ENCODE data around the gene INPP5E. TPM values are rescaled to one million over a fixed set of nuclear protein-coding genes. Genes with fewer than 3 reads are reported as not detected.

Gene INPP5E
- total RNA-seq, 1 donor: 8.3 TPM

DNA sequence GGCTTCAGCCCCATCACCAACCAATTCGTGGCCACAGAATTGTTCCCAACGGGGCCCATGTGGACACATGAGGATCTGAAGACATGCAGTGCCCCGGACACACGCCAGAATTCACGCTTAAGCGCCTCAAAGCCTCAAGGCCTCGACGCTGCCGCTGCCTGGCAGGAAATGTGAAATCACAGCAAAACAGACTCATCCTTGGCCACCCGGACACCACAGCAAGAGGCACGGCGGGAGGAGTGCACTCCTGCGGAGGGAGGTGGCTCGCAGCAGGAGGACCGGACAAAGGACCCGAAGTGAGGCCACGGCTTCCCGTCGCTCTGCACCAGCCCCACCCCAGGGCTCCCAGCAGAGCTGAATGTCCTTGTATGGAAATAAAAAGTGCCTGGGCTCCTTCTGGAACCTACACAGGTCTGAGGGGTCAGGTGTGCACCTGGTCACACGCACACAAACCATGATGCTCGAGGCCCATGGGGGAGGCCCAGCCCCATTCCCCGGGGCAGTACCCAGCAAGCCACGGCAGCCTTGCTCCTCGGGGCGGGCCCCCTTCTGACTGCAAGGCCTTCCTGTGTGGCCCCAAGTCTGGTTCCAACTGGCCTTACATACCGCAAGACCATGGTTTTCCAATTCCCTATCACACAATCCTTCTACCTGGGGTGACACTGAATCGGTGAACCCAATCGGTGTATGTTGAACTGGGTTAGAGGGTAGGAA, 33.2 kb upstream of the INPP5E start:
- peaks cover 85% of the 10 kb centered on the region for H4K20me1 ChIP-seq (ENCODE audit: insufficient read depth, low read length)
- H3K36me3 ChIP-seq (ENCODE audit: insufficient read depth, low read length): peaks cover 97% of the 10 kb centered on the region
- H3K27ac ChIP-seq (ENCODE audit: low read depth, low read length): no peak overlapping the region
- H3K4me1 ChIP-seq (ENCODE audit: insufficient read depth, low read length): no peaks in the 10 kb centered on the region
- H3K27me3 ChIP-seq (ENCODE audit: insufficient read depth, low read length): no peaks in the 10 kb centered on the region
- no peaks in the 10 kb centered on the region for H3K9me3 ChIP-seq (ENCODE audit: low read depth, low read length)
- no peak overlapping the region for H3K4me3 ChIP-seq (ENCODE audit: insufficient read depth, low read length)
- DNase-seq (ENCODE audit: insufficient read length, low spot score, missing footprints): no peak
- no peak overlapping the region for H3K4me2 ChIP-seq (ENCODE audit: insufficient read depth, low read length)
- H3K79me2 ChIP-seq (ENCODE audit: insufficient read depth, low read length): peaks cover 98% of the 10 kb centered on the region
- no peak overlapping the region for H2AFZ ChIP-seq (ENCODE audit: low read length)
- TF ChIP-seq, protein P1, sequence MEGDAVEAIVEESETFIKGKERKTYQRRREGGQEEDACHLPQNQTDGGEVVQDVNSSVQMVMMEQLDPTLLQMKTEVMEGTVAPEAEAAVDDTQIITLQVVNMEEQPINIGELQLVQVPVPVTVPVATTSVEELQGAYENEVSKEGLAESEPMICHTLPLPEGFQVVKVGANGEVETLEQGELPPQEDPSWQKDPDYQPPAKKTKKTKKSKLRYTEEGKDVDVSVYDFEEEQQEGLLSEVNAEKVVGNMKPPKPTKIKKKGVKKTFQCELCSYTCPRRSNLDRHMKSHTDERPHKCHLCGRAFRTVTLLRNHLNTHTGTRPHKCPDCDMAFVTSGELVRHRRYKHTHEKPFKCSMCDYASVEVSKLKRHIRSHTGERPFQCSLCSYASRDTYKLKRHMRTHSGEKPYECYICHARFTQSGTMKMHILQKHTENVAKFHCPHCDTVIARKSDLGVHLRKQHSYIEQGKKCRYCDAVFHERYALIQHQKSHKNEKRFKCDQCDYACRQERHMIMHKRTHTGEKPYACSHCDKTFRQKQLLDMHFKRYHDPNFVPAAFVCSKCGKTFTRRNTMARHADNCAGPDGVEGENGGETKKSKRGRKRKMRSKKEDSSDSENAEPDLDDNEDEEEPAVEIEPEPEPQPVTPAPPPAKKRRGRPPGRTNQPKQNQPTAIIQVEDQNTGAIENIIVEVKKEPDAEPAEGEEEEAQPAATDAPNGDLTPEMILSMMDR (IDR thresholded peaks at IDR 0.05; ENCODE audit: extremely low read depth, low read depth, low read length): no peak

DNA sequence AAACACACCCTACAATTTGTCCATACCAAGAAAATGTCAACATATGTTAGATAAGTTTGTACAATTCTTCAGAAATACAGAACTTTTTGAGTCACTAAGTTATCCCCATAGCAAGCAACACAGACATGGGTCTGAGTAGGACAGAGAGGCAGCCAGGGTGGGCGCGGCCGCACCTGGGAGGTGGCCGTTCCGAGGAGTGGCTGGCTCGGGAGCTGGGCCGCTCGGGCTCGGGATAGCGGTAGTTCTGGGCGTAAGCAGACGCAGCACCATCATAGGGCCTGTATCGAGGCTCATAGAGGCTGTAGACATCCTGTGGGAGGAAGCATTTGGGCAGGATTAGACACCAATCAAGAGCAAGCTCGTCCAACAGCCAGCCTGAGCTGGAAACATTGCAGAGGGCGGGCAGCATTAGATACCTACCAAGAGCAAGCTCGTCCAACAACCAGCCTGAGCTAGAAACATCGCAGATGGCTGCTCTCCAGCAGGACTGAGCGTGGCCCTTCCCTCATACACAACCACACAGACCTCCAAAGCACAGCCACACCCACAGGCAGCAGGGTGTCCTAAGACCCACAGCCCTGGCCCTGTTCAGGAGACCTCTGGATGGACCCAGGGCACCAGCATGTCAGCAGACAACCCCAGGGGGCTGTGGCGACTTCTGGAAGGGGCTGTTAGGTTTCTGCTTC, 32.3 kb upstream of the INPP5E start:
- TF ChIP-seq, protein P1 (IDR thresholded peaks at IDR 0.05; ENCODE audit: extremely low read depth, low read depth, low read length): no peak
- peaks cover 78% of the 10 kb centered on the region for H4K20me1 ChIP-seq (ENCODE audit: insufficient read depth, low read length)

DNA sequence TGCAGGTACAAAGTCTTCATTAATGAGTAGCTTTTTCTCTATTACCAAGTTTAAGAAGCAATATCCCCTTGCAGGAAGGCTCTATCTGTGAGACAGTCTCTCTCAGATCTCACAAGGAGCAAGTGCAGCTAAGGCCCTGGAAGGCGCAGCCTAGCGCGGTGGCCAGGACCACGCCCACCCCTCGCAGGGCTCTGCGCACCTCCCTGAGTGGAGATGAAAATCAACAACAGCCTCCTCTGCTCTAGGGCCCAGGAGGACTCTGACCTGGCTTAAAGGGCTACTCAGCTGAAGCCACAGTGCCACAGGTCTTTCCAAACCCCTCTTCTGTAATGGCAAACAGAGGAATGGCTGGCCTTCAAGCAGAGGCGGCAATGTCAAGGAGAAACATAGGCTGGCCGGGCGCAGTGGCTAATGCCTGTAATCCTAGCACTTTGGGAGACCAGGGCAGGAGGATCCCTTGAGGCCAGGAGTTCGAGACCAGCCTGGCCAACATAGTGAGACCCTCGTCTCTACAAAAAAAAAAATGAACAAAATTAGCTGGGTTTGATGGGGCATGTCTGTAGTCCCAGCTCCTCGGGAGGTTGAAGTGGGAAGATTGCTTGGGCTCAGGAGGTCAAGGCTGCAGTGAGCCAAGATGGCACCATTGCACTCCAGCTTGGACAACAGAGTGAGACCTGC, 31.3 kb upstream of the INPP5E start:
- H3K36me3 ChIP-seq (ENCODE audit: insufficient read depth, low read length): peaks cover 97% of the 10 kb centered on the region
- TF ChIP-seq, protein P1 (IDR thresholded peaks at IDR 0.05; ENCODE audit: extremely low read depth, low read depth, low read length): no peak
- H4K20me1 ChIP-seq (ENCODE audit: insufficient read depth, low read length): peaks cover 76% of the 10 kb centered on the region

More for the DNA sequence above, 32.3 kb upstream of the INPP5E start:
- Histone ChIP-seq H3K4me1 (ENCODE audit: insufficient read depth, low read length) (no peaks in the 10 kb centered on the region), H3K27me3 (ENCODE audit: insufficient read depth, low read length) (no peaks in the 10 kb centered on the region), H3K79me2 (ENCODE audit: insufficient read depth, low read length) (peaks cover 93% of the 10 kb centered on the region), H3K4me3 (ENCODE audit: insufficient read depth, low read length) (no peak overlapping the region), H3K27ac (ENCODE audit: low read depth, low read length) (no peak overlapping the region), H3K4me2 (ENCODE audit: insufficient read depth, low read length) (no peak overlapping the region), H2AFZ (ENCODE audit: low read length) (no peak overlapping the region), H3K9me3 (ENCODE audit: low read depth, low read length) (no peaks in the 10 kb centered on the region), H3K36me3 (ENCODE audit: insufficient read depth, low read length) (peaks cover 97% of the 10 kb centered on the region)
- DNase-seq (ENCODE audit: insufficient read length, low spot score, missing footprints): no peak

DNA sequence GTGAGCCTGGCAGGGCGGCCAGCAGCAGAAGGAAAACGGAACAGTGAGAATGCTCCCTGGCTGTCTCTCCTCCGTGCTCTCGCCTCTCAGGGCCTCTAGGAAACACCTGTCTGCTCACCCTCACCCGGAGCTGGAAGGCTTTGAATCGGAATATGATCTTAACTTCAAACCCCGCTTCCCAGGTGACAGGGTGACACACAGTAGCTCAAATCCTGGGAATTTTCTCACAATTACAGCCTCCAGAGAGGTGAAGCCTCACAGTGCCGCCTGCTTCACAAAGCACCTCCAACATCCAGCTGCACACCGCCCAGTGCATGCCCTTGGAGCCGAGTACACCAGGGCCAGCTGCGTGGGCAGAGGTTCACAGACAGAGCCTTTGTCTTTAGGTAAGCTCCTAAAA, 30.7 kb upstream of the INPP5E start:
- Histone ChIP-seq H3K4me3 (ENCODE audit: insufficient read depth, low read length) (no peak overlapping the region), H3K36me3 (ENCODE audit: insufficient read depth, low read length) (peaks cover 97% of the 10 kb centered on the region), H3K4me1 (ENCODE audit: insufficient read depth, low read length) (no peaks in the 10 kb centered on the region), H3K27ac (ENCODE audit: low read depth, low read length) (no peak overlapping the region), H3K9me3 (ENCODE audit: low read depth, low read length) (no peaks in the 10 kb centered on the region), H3K4me2 (ENCODE audit: insufficient read depth, low read length) (no peak overlapping the region), H3K79me2 (ENCODE audit: insufficient read depth, low read length) (peaks cover 89% of the 10 kb centered on the region), H3K27me3 (ENCODE audit: insufficient read depth, low read length) (no peaks in the 10 kb centered on the region), H2AFZ (ENCODE audit: low read length) (no peak overlapping the region), H4K20me1 (ENCODE audit: insufficient read depth, low read length) (peaks cover 71% of the 10 kb centered on the region)
- TF ChIP-seq, protein P1 (IDR thresholded peaks at IDR 0.05; ENCODE audit: extremely low read depth, low read depth, low read length): no peak
- DNase-seq (ENCODE audit: insufficient read length, low spot score, missing footprints): no peak

More for the DNA sequence above, 31.3 kb upstream of the INPP5E start:
- Histone ChIP-seq H3K27ac (ENCODE audit: low read depth, low read length) (no peak overlapping the region), H3K4me2 (ENCODE audit: insufficient read depth, low read length) (no peak overlapping the region), H3K79me2 (ENCODE audit: insufficient read depth, low read length) (peaks cover 93% of the 10 kb centered on the region), H3K4me1 (ENCODE audit: insufficient read depth, low read length) (no peaks in the 10 kb centered on the region), H3K9me3 (ENCODE audit: low read depth, low read length) (no peaks in the 10 kb centered on the region), H3K27me3 (ENCODE audit: insufficient read depth, low read length) (no peaks in the 10 kb centered on the region), H2AFZ (ENCODE audit: low read length) (no peak overlapping the region), H3K4me3 (ENCODE audit: insufficient read depth, low read length) (no peak overlapping the region)
- no peak for DNase-seq (ENCODE audit: insufficient read length, low spot score, missing footprints)

All from osteoblast (primary cell).